Activated CD4-positive, CD25-positive, alpha-beta regulatory T cell treated with anti-CD3 and anti-CD28 coated beads, Interleukin-2, amount 50 U/mL, for 72 hours (primary cell): ENCODE data around the gene SLC35F6.
A peak's percentile ranks its signal among the peaks of the same experiment; 100 is the strongest.

Experiments
- DNase-seq: peaks from one replicate; pipeline ENCODE4 v3.0.0; 2021

SLC35F6 gene

GRCh38 chr2:26764078-26764887, at the start of gene SLC35F6:
Gene SLC35F6, plus strand, starts transcription at chr2:26764284. Its CDS starts 66 bp downstream, at chr2:26764350.
- peak; percentile 88 for DNase-seq

- no peak for DNase-seq
Observed at GRCh38 chr2:26715528-26716270, 48.4 kb upstream of the SLC35F6 start.

DNA sequence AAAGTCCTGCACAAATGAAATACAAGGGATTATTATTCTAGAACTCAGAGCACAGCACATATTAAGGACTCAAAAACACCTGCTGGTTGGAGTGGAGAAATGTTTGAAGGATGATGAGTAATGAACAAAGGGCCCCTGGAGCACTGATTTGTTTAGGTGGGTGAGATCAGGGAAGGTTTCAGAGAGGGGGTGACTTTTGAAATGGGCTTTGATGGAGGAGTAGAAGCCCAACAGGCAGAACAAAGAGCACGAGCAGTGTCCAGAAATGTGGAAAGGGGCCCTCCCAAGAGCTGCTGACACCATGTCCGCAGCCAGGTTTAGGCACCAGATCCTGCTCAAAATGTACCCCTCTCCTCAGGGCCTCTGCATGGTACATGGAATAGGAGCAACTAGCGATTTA, 47.7 kb upstream of the SLC35F6 start:
- no peak for DNase-seq

DNA sequence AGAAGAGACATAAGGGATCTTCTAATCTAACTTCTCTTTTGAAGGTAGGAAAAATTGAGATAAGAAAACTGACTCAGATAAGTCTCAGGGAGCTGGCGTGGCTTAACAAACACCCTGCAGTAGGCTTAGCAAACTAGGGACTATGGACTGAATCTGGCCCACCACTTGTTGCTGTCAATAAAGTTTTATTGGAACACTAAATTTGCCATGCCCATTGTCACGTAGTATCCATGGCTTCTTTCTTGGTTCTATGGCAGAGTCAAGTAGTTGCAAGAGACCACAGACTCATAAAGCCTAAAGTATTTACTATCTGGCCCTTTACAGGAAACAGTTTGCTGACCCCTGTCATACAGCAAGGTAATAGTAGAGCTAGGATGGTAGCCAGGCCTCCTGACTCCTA, 47.3 kb upstream of the SLC35F6 start:
- no peak for DNase-seq

DNA sequence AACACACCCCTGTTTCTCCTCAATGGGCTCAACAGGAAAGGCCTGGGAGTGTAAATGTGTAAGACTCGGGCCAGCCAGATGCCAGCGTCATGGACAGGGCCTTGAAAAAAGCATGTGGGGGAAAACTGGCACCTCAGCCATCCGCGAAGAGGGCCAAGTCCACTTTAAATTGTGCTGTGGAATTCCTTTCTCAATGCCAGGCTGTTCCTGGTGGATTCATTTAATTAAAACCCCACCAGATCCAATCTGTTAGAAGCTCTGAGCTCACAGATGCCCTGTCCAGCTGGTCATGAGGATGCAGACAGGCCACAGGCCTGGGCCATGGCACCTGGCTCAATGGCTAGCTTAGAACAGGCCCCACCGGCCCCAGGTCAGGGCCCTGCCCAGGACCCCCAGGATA, 46.7 kb upstream of the SLC35F6 start:
- no peak for DNase-seq

DNA sequence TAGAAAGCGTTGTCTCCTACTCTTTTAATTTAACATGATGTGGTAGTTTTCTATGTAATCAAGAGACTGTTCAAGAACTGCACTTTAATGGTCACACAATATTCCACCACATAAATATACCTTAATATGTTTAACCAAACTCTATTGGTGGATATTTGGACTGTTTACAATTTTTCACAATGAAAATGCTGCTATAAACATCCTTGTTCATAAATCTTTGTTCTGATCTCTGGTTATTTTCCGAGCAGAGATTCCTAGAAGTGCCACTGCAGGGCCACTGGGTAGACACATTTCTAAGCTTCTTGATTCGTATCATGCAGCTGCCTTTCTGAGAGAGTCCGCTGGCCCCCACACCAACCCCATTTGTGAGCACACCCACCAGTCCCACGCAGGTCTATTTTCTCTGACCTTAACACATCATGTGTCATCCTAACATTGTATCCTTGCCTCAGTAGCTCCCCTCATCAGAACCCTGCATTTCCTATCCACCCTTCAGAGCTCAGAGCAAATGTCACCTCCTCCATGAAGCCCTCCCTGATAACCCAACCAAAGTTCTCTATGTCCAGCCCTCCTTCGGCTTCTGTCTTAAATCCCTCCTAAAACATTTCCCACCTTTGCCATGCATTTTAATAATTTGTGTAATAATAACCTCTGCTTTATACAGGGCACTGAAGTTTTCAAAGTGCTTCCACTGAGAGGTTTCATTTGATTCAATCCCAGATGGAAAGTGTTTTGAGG, 45.0 kb upstream of the SLC35F6 start:
- DNase-seq: no peak

DNA sequence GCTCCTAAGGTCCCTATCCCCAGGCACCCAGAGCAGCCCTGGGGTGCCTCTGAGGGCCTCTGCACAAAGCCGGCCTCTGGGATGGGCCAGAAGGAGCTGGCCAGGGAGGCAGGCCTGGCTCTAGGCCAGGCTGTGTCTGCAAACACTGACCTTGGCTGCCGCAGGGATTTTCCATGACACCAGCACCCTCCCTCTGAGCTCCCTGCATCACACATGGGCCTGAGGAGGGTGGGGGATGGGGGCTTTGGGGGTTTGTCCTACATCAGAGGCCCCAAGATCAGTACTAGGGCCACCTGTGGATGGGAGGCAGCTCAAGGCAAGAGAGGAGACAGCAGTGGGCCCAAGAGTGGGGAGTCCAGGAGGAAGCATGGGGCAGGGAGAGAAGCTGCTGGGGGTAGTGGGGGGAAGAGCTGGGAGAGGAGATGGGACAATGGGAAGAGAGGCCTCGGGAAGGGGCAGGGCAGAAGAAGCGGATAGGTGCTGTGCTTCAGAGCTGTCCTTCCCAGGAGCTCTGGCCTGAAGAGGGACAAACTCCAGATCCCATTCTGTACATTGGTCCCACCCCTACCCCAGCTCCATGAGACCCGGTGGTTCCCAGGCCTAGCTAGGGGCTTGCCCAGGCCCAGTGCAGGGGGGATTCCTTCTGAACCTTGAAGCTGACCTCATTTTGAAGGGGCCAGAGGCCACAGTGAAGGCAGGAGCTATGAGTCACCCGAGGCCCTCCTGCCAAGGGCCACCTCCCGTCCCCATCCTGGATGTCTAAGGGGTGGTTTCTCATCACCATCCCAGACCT, 43.6 kb upstream of the SLC35F6 start:
- no peak for DNase-seq

DNA sequence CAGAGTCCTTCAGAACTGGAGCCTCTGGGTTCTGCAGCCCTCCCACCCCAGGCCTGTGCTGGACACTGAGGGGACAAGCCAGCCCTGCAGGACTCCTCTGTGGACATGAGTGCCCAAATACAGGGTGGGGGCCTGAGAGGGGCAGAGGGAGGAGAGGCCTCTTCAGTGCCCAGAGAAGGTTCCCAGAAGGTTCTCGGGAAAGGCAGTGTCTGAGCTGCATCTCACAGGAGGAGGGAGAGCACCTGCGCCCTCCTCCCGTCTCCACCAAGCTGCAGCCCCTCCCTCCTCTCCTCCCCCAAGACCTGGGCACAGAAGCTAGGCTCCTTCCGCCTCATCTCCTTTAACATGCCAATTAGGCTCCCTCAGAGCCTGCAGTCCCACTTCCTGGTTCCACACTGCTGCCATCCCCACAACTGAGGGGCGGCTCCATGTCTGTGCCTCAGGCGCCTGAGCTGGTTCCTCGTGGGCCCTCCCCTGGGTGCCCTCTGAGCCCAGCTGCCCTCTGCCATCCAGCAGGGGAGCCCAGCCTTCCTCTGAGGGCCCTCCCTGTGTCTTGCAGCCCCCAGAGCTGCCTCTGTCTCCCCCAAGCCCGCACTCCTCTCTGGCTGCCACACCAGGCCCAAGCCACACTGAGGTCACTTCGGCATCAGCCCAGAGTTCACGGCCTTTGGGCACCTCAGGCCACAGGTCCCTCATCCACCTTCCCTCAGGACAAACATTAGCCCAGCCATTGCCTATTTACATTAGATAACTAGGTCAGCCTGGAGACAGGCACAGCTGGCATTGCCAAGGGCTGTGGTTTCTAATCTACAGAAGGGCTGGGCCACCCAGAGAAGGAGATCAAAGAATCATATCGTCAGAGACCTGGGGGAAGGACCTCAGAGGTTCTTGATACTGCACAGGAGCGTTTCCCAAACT, 42.7 kb upstream of the SLC35F6 start:
- DNase-seq: no peak

GRCh38 chr2:26722328-26722727, 41.8 kb upstream of the SLC35F6 start:
- no peak for DNase-seq

- no peak for DNase-seq
Observed at GRCh38 chr2:26722911-26723310, 41.2 kb upstream of the SLC35F6 start.

DNA sequence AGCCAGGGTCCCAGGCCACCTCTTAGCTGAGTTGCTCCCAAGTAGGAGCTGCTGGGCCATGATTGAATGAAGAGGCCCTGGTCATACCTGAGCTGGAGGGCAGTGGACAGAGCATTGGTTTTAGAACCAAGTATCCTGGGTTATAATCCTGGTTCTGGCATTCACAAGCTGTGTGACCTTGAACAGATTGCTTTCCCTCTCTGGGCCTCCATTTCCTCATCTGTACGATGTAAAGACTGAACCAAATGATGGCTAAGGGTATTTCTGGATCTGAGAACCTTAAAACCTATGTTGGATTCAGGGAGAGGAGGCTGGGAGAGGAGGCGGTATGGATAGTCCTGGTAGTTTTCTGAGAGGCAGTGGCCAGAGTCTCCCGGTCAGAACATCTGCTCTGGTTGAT, 40.6 kb upstream of the SLC35F6 start:
- no peak for DNase-seq

GRCh38 chr2:26723991-26724750, 39.9 kb upstream of the SLC35F6 start:
- DNase-seq: no peak

DNA sequence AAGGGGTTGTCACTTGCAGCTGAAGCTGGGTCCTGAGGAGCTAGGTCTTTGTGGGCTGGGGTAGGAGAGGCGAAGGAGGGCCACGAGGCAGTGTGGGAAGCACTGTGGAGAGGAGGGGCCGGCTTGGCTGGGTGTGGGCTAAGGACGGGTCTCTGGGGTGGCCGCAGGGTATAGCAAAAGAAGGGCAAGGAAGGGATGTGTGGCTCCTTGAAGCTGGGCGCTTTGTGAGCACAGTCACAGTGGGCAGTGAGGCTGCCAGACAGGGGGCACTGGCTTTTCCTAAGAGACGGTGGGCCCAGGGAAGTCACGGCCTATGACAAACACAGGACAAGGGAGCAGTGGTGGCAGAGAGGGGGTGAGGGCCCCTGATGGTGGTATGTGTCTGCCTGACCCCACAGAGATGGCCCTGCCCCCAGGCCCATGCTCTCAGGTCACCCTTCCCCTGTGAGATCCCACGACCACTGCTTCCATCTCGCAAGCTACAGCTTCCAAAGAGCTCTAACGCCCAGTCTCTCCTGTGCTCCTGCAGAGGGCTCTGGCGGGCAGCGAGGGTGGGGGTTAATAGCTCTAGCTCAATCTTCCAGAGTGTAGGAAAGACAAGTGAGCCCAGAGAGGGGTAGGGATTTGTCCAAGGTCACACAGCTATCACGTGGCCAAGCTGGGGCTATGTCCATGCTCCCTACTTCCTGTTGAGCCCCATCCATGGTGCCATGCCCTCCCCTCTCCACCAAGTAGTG, 39.1 kb upstream of the SLC35F6 start:
- DNase-seq: no peak

GRCh38 chr2:26725521-26725820, 38.6 kb upstream of the SLC35F6 start:
- DNase-seq: no peak

DNA sequence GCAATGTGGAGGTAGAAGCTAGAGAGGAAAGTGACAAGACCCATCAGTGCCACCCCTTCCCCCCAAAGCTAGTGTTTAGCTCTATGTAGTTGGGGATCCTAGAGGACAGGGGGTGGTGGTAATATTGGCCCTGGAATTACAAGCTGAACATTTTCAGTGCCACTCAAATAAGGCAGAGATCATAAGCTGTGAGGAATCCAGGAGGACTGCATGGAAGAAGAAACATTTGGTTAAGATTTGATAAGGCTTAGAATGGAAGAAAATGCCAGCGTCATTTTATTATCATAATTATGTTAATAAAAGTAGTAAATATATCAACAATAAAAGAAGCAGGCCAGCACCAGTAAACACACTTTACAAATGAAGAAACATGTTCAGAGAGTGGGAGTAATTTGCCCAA, 37.9 kb upstream of the SLC35F6 start:
- no peak for DNase-seq

DNA sequence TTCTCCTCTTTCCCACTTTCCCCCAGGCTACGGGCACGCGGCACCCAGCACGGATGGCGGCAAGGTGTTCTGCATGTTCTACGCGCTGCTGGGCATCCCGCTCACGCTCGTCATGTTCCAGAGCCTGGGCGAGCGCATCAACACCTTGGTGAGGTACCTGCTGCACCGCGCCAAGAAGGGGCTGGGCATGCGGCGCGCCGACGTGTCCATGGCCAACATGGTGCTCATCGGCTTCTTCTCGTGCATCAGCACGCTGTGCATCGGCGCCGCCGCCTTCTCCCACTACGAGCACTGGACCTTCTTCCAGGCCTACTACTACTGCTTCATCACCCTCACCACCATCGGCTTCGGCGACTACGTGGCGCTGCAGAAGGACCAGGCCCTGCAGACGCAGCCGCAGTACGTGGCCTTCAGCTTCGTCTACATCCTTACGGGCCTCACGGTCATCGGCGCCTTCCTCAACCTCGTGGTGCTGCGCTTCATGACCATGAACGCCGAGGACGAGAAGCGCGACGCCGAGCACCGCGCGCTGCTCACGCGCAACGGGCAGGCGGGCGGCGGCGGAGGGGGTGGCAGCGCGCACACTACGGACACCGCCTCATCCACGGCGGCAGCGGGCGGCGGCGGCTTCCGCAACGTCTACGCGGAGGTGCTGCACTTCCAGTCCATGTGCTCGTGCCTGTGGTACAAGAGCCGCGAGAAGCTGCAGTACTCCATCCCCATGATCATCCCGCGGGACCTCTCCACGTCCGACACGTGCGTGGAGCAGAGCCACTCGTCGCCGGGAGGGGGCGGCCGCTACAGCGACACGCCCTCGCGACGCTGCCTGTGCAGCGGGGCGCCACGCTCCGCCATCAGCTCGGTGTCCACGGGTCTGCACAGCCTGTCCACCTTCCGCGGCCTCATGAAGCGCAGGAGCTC, 36.2 kb upstream of the SLC35F6 start:
- no peak for DNase-seq

GRCh38 chr2:26729311-26729710, 34.8 kb upstream of the SLC35F6 start:
- DNase-seq: no peak

DNA sequence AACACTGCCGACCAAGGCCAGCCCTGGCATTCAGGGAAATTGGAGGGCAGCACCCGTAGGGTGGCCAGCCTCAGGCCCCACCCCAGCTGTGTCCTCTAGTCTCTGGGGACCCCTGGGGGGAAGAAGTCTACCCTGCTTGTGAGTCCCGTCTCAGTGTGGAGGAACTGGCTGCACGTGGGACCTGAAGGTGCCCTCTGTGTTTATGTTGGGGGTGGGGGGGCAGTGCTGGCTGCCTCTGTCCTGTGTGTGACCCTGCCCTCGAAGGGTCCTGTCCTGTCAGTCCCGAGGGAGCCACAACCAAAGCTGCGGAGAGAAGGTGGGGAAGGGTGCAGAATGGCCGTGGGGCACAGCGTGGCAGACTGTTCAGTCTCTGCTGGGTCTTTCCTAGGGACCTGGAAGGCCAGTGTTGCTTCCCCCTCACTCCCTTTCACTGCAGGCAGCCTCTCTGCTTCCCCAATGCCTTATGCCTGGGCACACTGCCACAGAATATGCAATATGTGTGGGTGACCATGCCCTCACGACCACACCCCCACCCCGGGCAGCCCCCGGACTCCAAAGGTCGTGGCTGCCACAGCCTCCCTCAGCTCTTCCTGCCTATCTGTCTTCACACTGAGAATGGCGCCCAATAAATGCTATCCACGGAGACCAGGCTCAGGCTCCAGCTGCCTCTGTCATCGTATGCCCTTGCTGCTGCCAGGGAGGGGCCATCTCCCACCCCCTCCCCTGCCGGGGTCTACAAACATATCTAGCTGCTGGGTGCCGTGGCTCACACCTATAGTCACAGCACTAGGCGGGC, 33.3 kb upstream of the SLC35F6 start:
- no peak for DNase-seq
